ENCODE measurements around the gene ARF1.
"Not testable (repeated sequence)": the region's sequence is repeated elsewhere in the genome, so short reads cannot be mapped to it uniquely, and the experiment has no call there.

ARF1 gene

DNA sequence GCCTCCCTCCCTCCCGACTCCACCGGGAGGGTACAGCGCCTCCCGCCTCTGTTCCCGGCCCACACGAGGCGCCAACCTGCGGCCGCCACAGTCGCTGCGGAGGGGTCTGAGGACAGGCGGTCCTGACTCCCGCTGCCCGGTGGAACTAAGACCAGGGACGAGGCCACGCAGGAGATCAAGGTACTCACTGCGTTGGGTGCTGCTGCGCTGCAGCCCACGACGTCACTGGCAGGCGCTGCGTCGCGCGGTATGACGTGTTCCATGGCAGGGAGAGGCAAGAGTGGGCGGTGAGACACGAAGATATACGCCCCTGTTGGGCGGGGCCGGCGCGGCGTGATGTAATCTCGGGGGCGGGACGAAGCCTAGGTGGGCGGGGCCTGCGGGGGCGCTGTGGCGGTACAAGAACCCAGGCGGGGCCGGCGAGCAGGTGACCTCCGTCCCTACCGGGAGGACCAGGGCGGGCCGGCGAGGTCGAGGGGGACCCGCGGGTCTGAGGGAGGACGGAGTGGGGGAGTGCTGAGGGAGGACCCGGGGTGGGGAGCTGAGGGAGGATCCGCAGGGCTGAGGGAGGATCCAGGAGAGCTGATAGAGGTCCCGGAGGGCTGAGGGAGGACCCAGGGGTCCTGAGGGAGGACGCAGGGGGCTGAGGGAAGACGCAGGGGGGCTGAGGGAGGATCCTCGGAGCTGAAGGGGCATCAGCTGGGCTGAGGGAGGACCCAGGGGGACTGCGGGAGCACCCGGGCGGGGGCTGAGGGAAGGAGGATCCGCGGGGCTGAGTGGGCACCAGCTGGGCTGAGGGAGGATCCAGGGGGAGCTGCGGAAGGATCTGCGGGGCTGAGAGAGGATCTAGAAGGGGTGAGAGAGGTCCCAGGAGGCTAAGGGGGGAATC, 26.8 kb downstream of the ARF1 start, which contains the start of gene MRPL55:
TSS of gene MRPL55 (minus strand) at position 227 of the 889 bp plus-strand sequence. CDS start 1,039 bp downstream, outside the sequence.
- Histone ChIP-seq H2AFZ (ENCODE audit: low read depth, low read length) (peak within 1 kb of the TSS; percentile 55), H3K4me3 (ENCODE audit: low read length) (peak within 1 kb of the TSS; percentile 64), H3K36me3 (ENCODE audit: insufficient read depth, low read length) (peaks cover 17% of the 10 kb centered on the region), H3K27me3 (ENCODE audit: insufficient read depth, low read length) (no peaks in the 10 kb centered on the region), H3K9me3 (ENCODE audit: low read length) (no peaks in the 10 kb centered on the region), H3K4me1 (ENCODE audit: insufficient read depth, low read length) (peaks cover 17% of the 10 kb centered on the region)

DNA sequence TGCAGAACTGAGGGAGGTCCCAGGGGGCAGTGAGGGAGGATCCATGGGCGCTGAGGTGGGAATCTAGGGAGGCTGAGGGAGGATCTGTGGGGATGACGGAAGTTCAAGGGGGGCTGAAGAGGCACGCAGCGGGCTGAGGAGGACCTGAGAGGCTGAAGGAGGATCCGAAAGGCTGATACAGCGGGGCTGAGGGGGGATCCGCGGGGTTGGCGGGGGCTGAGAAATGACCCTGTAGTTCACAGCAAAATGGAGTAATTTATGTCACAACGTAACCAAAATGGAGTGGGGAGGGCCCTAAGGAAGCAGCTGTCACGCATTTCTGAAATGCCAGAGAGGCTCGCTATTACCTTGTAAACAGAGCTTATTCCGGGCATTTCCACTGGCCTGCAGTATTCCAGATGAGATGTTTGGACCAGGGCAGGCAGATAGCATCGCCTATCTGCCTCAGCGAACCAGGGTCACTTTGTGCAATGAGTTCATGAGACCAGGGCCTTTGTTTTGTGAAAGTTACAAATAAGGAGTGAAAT, 27.5 kb downstream of the ARF1 start:
- no peaks in the 10 kb centered on the region for H3K9me3 ChIP-seq (ENCODE audit: low read length)
- peaks cover 17% of the 10 kb centered on the region for H3K4me1 ChIP-seq (ENCODE audit: insufficient read depth, low read length)
- peak overlapping the region; percentile 55 for H2AFZ ChIP-seq (ENCODE audit: low read depth, low read length)
- H3K4me3 ChIP-seq (ENCODE audit: low read length) = peak overlapping the region; percentile 64
- peaks cover 17% of the 10 kb centered on the region for H3K36me3 ChIP-seq (ENCODE audit: insufficient read depth, low read length)
- no peaks in the 10 kb centered on the region for H3K27me3 ChIP-seq (ENCODE audit: insufficient read depth, low read length)

DNA sequence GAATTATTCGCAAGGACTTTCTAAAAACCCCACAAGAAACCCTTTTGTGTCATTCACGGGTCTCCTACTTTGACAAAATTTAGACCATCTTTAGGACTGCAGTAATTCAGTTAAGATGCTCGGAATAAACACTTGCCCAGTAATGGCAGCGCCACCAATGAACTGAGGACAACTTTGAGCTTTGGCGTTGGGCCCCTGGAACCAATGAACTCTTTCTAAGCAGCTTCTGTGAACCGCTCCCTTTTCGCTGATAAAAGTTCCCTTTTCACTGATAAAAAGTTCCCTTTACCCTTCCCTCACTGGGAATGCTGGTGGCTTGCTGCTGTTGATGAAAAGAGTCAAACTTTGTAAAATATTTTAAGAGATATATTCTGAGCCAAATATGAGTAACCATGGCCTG, 28.0 kb downstream of the ARF1 start:
- peaks cover 17% of the 10 kb centered on the region for H3K36me3 ChIP-seq (ENCODE audit: insufficient read depth, low read length)
- H3K4me3 ChIP-seq (ENCODE audit: low read length) = peak overlapping the region; percentile 64
- no peaks in the 10 kb centered on the region for H3K27me3 ChIP-seq (ENCODE audit: insufficient read depth, low read length)
- H2AFZ ChIP-seq (ENCODE audit: low read depth, low read length) = peak overlapping the region; percentile 55
- H3K4me1 ChIP-seq (ENCODE audit: insufficient read depth, low read length) = peaks cover 17% of the 10 kb centered on the region
- no peaks in the 10 kb centered on the region for H3K9me3 ChIP-seq (ENCODE audit: low read length)

DNA sequence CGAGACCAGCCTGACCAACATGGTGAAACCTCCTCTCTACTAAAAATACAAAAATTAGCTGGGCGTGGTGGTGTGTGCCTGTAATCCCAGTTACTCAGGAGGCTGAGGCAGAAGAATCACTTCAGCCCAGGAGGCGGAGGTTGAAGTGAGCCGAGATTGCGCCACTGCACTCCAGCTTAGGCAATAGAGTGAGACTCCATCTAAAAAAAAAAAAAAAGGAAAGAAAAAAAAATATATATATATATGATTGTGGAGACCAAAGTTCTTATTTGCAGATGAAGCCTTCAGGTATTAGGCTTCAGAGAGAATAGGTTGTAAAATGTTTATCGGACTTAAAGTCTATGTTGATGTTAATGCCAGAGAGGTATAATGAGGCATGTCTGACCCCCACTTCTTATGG, 28.8 kb downstream of the ARF1 start:
- H2AFZ ChIP-seq (ENCODE audit: low read depth, low read length); H3K4me3 ChIP-seq (ENCODE audit: low read length); H3K9me3 ChIP-seq (ENCODE audit: low read length); H3K27me3 ChIP-seq (ENCODE audit: insufficient read depth, low read length): not testable (repeated sequence)
- peaks cover 17% of the 10 kb centered on the region for H3K4me1 ChIP-seq (ENCODE audit: insufficient read depth, low read length)
- H3K36me3 ChIP-seq (ENCODE audit: insufficient read depth, low read length) = peaks cover 10% of the 10 kb centered on the region

DNA sequence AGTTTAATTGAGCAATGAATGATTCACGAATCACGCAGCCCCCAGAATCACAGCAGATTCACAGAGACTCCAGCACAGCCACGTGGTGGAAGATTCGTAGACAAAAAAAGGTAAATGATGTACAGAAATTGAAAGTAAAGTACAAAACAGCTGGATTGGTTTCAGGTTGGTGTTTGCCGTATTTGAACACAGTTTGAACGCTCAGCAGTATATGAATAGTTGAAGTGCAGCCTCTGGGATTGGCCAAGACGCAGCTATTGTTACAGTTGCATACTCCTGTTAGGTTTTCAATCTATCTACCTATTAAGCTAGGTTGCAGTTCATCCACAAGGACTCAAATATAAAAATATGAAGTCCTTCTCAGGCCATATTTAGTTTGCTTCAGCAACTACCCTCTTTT, 29.7 kb downstream of the ARF1 start:
- H3K4me3 ChIP-seq (ENCODE audit: low read length) = no peak overlapping the region
- H3K36me3 ChIP-seq (ENCODE audit: insufficient read depth, low read length) = peaks cover 5% of the 10 kb centered on the region
- peaks cover 17% of the 10 kb centered on the region for H3K4me1 ChIP-seq (ENCODE audit: insufficient read depth, low read length)
- H3K9me3 ChIP-seq (ENCODE audit: low read length) = no peaks in the 10 kb centered on the region
- no peaks in the 10 kb centered on the region for H3K27me3 ChIP-seq (ENCODE audit: insufficient read depth, low read length)
- no peak overlapping the region for H2AFZ ChIP-seq (ENCODE audit: low read depth, low read length)

DNA sequence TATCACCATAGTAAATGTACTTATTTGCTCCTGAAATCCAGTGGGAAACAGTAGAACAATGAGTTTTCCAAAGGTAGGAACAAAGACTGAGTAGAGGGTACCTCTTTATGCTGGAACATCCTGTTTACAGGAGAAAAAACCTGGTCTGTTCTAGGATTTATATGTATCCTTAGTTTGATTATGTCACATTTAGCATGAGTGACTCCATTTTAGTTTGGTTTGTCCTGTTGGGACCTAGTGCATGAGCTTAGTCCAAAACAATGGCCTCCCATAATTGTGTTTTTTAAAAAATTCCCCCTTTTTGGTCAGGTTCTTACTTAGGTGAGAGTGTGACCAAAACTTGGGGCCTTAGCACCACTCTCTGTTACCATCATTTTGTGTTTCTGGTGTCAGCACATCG, 30.1 kb downstream of the ARF1 start:
- no peak overlapping the region for H2AFZ ChIP-seq (ENCODE audit: low read depth, low read length)
- H3K4me3 ChIP-seq (ENCODE audit: low read length) = no peak overlapping the region
- H3K36me3 ChIP-seq (ENCODE audit: insufficient read depth, low read length) = peaks cover 1% of the 10 kb centered on the region
- no peaks in the 10 kb centered on the region for H3K9me3 ChIP-seq (ENCODE audit: low read length)
- peaks cover 17% of the 10 kb centered on the region for H3K4me1 ChIP-seq (ENCODE audit: insufficient read depth, low read length)
- H3K27me3 ChIP-seq (ENCODE audit: insufficient read depth, low read length) = no peaks in the 10 kb centered on the region

DNA sequence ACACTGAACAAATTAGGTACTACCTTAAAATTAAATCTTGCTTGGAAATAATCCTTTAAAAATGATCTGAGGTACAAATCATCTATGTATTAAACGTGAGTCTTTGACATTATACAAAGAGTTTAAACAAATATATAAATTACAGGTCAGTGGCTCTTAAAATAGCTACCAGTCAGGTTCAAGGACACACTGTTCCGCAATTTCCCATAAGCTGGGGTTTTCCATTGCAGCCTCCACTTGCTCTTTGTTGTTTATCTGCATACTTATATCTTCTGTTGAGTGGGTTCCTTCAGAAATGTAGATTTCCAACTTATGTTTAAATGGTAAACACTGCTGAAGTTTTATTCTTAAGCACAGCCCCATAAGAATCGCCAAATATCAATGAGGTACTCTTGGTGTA, 32.3 kb downstream of the ARF1 start:
- H3K4me1 ChIP-seq (ENCODE audit: insufficient read depth, low read length) = peaks cover 7% of the 10 kb centered on the region
- no peaks in the 10 kb centered on the region for H3K36me3 ChIP-seq (ENCODE audit: insufficient read depth, low read length)
- peaks cover 2% of the 10 kb centered on the region for H3K9me3 ChIP-seq (ENCODE audit: low read length)
- no peak overlapping the region for H3K4me3 ChIP-seq (ENCODE audit: low read length)
- H3K27me3 ChIP-seq (ENCODE audit: insufficient read depth, low read length) = no peaks in the 10 kb centered on the region
- no peak overlapping the region for H2AFZ ChIP-seq (ENCODE audit: low read depth, low read length)

DNA sequence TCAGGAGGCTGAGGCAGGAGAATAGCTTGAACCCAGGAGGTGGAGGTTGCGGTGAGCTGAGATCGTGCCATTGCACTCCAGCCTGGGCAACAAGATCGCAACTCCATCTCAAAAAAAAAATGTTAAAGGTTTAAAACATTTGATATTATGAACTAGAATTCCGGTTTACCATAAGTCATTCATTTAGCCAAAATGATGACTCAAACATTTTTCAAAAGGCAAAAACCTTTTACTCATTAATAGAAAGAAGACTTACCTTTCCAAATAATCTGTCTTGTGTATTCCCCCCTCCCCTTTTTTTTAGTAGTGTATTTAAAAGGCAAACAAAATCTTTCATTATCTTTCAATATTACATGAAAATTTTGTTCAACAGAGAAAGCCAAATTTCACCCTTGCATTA, 34.8 kb downstream of the ARF1 start:
- no peak overlapping the region for H3K4me3 ChIP-seq (ENCODE audit: low read length)
- H2AFZ ChIP-seq (ENCODE audit: low read depth, low read length) = no peak overlapping the region
- H3K36me3 ChIP-seq (ENCODE audit: insufficient read depth, low read length) = no peaks in the 10 kb centered on the region
- no peaks in the 10 kb centered on the region for H3K27me3 ChIP-seq (ENCODE audit: insufficient read depth, low read length)
- H3K4me1 ChIP-seq (ENCODE audit: insufficient read depth, low read length) = peaks cover 5% of the 10 kb centered on the region
- H3K9me3 ChIP-seq (ENCODE audit: low read length) = peaks cover 2% of the 10 kb centered on the region

DNA sequence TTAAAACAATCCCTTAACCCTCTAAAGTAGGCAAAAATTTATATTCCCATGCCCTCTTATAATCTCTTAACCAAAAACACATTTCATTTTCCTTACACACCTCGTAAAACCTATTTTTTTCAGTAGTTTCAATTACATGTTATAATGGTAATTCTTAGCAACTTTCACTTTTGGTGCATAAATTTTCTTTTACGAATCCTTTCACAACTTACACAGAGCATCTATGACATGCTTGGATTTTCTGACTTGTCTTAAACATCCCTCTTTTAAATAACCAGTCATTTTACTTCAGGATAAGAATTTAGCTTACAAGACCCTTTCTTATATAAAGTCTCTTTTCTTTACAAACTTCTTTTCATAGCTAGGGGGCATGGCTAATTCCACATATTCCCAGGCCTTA, 35.5 kb downstream of the ARF1 start:
- Histone ChIP-seq H3K9me3 (ENCODE audit: low read length) (peaks cover 2% of the 10 kb centered on the region), H3K27me3 (ENCODE audit: insufficient read depth, low read length) (no peaks in the 10 kb centered on the region), H3K4me1 (ENCODE audit: insufficient read depth, low read length) (peaks cover 5% of the 10 kb centered on the region), H3K36me3 (ENCODE audit: insufficient read depth, low read length) (no peaks in the 10 kb centered on the region), H3K4me3 (ENCODE audit: low read length) (no peak overlapping the region), H2AFZ (ENCODE audit: low read depth, low read length) (no peak overlapping the region)

DNA sequence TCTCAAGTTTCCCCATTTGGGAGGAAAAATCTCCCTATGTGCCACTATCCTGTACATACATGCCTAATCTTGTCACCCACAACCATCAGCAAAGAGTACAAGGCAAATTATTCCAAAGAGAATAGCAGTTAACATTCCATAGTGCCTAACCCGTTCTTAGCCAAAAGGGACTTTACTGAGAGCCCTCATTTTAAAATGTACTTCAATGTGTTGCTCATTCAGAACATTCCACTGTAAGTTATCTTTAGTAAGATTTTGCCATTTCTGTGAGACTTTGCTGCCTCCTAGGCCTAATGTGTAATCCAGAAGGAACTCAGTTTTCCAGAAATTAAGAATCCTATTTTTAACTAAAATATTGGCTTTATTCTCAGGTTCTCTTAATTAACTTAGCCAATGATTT, 37.8 kb downstream of the ARF1 start:
- Histone ChIP-seq H3K9me3 (ENCODE audit: low read length) (peaks cover 2% of the 10 kb centered on the region), H3K4me1 (ENCODE audit: insufficient read depth, low read length) (peaks cover 5% of the 10 kb centered on the region), H3K27me3 (ENCODE audit: insufficient read depth, low read length) (no peaks in the 10 kb centered on the region), H3K36me3 (ENCODE audit: insufficient read depth, low read length) (no peaks in the 10 kb centered on the region), H2AFZ (ENCODE audit: low read depth, low read length) (no peak overlapping the region), H3K4me3 (ENCODE audit: low read length) (no peak overlapping the region)

DNA sequence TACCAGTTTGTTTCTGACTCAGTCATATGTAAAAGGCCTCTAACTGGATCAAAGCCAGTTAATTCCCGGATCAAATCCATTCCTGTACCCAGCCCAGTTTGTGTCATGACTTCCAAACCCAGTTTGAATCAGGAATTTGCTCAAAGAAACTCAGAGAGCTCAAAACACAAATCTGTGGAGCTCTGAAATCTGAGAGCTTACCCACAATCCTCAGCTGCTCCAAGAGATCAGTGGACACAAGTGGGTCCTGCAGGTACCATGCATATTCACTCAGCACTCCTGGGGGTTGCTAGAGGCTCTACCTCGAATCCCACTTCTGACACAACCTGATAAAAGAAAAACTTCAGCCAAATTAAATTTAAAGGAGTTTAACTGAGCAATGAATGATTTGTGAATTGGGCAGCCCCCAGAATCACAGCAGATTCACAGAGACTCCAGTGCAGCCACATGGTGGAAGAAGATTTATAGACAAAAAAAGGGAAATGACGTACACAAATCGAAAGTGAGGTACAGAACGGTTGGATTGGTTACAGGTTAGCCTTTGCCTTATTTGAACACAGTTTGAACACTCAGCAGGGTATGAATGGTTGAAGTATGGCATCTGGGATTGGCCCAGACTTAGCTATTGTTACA, 38.5 kb downstream of the ARF1 start:
- no peaks in the 10 kb centered on the region for H3K36me3 ChIP-seq (ENCODE audit: insufficient read depth, low read length)
- H2AFZ ChIP-seq (ENCODE audit: low read depth, low read length) = no peak overlapping the region
- H3K9me3 ChIP-seq (ENCODE audit: low read length) = peaks cover 2% of the 10 kb centered on the region
- H3K4me3 ChIP-seq (ENCODE audit: low read length) = no peak overlapping the region
- no peaks in the 10 kb centered on the region for H3K27me3 ChIP-seq (ENCODE audit: insufficient read depth, low read length)
- H3K4me1 ChIP-seq (ENCODE audit: insufficient read depth, low read length) = peaks cover 5% of the 10 kb centered on the region

DNA sequence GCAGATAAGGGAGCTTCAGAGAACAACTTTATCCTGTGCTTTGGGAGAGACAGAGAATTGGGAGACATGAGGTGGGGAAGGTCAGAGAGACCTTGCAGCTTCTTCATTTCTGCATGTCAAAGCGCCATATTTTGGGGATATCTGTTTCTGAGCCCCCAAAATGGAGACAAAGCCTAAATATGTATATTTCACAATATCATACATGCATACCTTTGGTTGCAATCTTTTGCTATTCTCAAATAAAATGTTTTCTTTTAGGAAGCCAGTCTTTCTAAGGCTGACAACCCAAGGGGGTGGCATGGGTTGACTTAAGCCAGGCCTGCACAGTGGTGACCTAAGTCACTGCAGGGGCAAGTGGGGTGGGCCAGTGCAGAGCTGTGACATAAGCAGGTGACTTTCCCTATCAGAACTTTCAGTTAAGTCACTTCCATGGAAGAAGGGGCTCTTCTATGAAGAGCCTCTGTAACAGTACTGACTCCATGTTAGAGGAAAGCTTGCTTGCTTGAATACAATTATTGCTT, 40.5 kb downstream of the ARF1 start:
- H3K4me1 ChIP-seq (ENCODE audit: insufficient read depth, low read length) = peaks cover 5% of the 10 kb centered on the region
- H2AFZ ChIP-seq (ENCODE audit: low read depth, low read length) = no peak overlapping the region
- H3K36me3 ChIP-seq (ENCODE audit: insufficient read depth, low read length) = no peaks in the 10 kb centered on the region
- no peak overlapping the region for H3K4me3 ChIP-seq (ENCODE audit: low read length)
- no peaks in the 10 kb centered on the region for H3K27me3 ChIP-seq (ENCODE audit: insufficient read depth, low read length)
- peaks cover 2% of the 10 kb centered on the region for H3K9me3 ChIP-seq (ENCODE audit: low read length)

DNA sequence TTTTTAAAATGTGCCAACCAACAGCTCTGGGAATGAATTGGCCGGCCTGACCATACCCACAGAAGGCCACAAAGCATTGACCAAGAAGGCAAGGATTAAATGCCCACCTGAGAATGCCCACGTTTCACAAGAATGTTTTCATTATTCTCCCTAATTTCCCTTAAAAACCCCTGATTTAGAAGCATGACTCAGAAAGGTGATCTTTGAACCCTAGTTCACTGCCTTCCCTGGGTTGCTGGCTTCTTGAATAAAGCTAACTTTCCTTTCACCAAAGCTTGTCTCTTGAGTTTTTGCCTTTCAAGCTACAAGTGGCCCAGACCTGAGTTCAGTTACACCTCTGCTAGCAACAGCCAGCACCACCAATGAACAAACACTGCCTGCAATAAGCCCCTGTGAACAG, 41.0 kb downstream of the ARF1 start:
- H3K9me3 ChIP-seq (ENCODE audit: low read length) = no peaks in the 10 kb centered on the region
- no peak overlapping the region for H3K4me3 ChIP-seq (ENCODE audit: low read length)
- H3K4me1 ChIP-seq (ENCODE audit: insufficient read depth, low read length) = peaks cover 5% of the 10 kb centered on the region
- H2AFZ ChIP-seq (ENCODE audit: low read depth, low read length) = no peak overlapping the region
- no peaks in the 10 kb centered on the region for H3K27me3 ChIP-seq (ENCODE audit: insufficient read depth, low read length)
- no peaks in the 10 kb centered on the region for H3K36me3 ChIP-seq (ENCODE audit: insufficient read depth, low read length)

Measured in neuron (in vitro differentiated cells).